GM18505 (cell line): ENCODE results near the gene RNF224.

Source experiments
- ATAC-seq: cut with Tn5 transposase; IDR thresholded peaks from one replicate; pipeline ENCODE4 v1.9.1; 2021; ENCODE audit not compliant: unreplicated experiment
- POLR2A ChIP-seq: IDR thresholded peaks from 4 replicates; pipeline ENCODE4 v1.6.1; 2011; ENCODE audit warnings: borderline replicate concordance; ENCODE audit not compliant: insufficient read depth, insufficient read length; ENCODE audit errors: extremely low read depth

The RNF224 gene

GRCh38 chr9:137188086-137188489 is 39.2 kb upstream of the RNF224 start:
- TF ChIP-seq POLR2A, result no peak
- peak; percentile 3 for ATAC-seq

- peak; percentile 79 for ATAC-seq
- peak; percentile 88 for TF ChIP-seq POLR2A
Measured at GRCh38 chr9:137188490-137189296, 38.6 kb upstream of the RNF224 start, which contains the start of the genes ANAPC2 and SSNA1. TSS of gene ANAPC2 (minus strand) at chr9:137188560. CDS start at chr9:137188532, 28 bp downstream. TSS of gene SSNA1 (plus strand) at chr9:137188676. CDS start at chr9:137188727, 51 bp downstream.

GRCh38 chr9:137189297-137190295 is 37.7 kb upstream of the RNF224 start:
- no peak for ATAC-seq

GRCh38 chr9:137190315-137190856 is 36.9 kb upstream of the RNF224 start:
- TF ChIP-seq POLR2A, result no peak
- ATAC-seq, result no peak

More at GRCh38 chr9:137189297-137190295, 37.7 kb upstream of the RNF224 start:
- no peak for TF ChIP-seq POLR2A

- no peak for ATAC-seq
- no peak for TF ChIP-seq POLR2A
Measured at GRCh38 chr9:137191245-137191644, 36.1 kb upstream of the RNF224 start.

GRCh38 chr9:137191691-137192447 is 35.4 kb upstream of the RNF224 start:
- no peak for TF ChIP-seq POLR2A

GRCh38 chr9:137192448-137192780 is 34.9 kb upstream of the RNF224 start:
- no peak for TF ChIP-seq POLR2A
- ATAC-seq, result no peak

More at GRCh38 chr9:137191691-137192447, 35.4 kb upstream of the RNF224 start:
- ATAC-seq, result no peak

- no peak for ATAC-seq
- no peak for TF ChIP-seq POLR2A
Measured at GRCh38 chr9:137192859-137193258, 34.4 kb upstream of the RNF224 start.

GRCh38 chr9:137193771-137194170 is 33.5 kb upstream of the RNF224 start:
- no peak for ATAC-seq
- no peak for TF ChIP-seq POLR2A

- TF ChIP-seq POLR2A, result no peak
- no peak for ATAC-seq
Measured at GRCh38 chr9:137194388-137194787, 32.9 kb upstream of the RNF224 start.

- no peak for TF ChIP-seq POLR2A
- ATAC-seq, result no peak
Measured at GRCh38 chr9:137194909-137195308, 32.4 kb upstream of the RNF224 start.

- no peak for TF ChIP-seq POLR2A
- ATAC-seq, result no peak
Measured at GRCh38 chr9:137195525-137196220, 31.6 kb upstream of the RNF224 start.
